WTC11 (cell line): Measurements from ENCODE around the gene KLRF1. TPM values are rescaled to one million over a fixed set of nuclear protein-coding genes. Genes with fewer than 3 reads are reported as not detected.

ENCODE experiments used
- ATAC-seq: fragments of 200-7000 bp; cut with Tn5 transposase; 2 replicates; pipeline ENCODE4 v1.10.0; 2021; ENCODE audit warnings: mild to moderate bottlenecking, moderate library complexity
- CTCF ChIA-PET: fragments of 300-600 bp; sonication (Branson Sonifier 250); formaldehyde crosslinking; loops from one replicate; lab custom pipeline; 2021; ENCODE audit warnings: antibody characterized with exemption; lab: Charles Lee
- POLR2A ChIA-PET: fragments of 350-600 bp; sonication (Branson Sonifier 250); formaldehyde crosslinking; loops from one replicate; lab custom pipeline; 2021; ENCODE audit warnings: antibody characterized with exemption; lab: Charles Lee
- DNase-seq: peaks from one replicate; pipeline ENCODE4 v3.0.0; 2021; ENCODE audit warnings: low spot score
- H3K27ac Mint-ChIP-seq: 2 replicates; pipeline ENCODE4 v1.8.0; 2021; ENCODE audit warnings: mixed read lengths
- H3K27me3 Mint-ChIP-seq: 2 replicates; pipeline ENCODE4 v1.8.0; 2021; ENCODE audit warnings: low read depth, mild to moderate bottlenecking, moderate library complexity, mixed read lengths
- H3K36me3 Mint-ChIP-seq: 2 replicates; pipeline ENCODE4 v1.8.0; 2021; ENCODE audit warnings: mixed read lengths
- H3K4me1 Mint-ChIP-seq: 2 replicates; pipeline ENCODE4 v1.8.0; 2022; ENCODE audit warnings: mixed read lengths
- H3K4me3 Mint-ChIP-seq: 2 replicates; pipeline ENCODE4 v1.8.0; 2021; ENCODE audit warnings: mild to moderate bottlenecking, moderate library complexity, mixed read lengths
- H3K9me3 Mint-ChIP-seq: 2 replicates; pipeline ENCODE4 v1.8.0; 2021; ENCODE audit warnings: mixed read lengths
- ATF1 ChIP-seq: sonication (generic); formaldehyde crosslinking; IDR thresholded peaks from 2 replicates; pipeline ENCODE4 v1.8.1; 2023; ENCODE audit warnings: mild to moderate bottlenecking, moderate library complexity, missing genetic modification reagents
- CBFB ChIP-seq: sonication (generic); formaldehyde crosslinking; IDR thresholded peaks from 2 replicates; pipeline ENCODE4 v1.8.1; 2022; ENCODE audit warnings: mild to moderate bottlenecking, low read depth, missing genetic modification reagents
- FOXK1 ChIP-seq: sonication (generic); formaldehyde crosslinking; IDR thresholded peaks from 2 replicates; pipeline ENCODE4 v1.8.0; 2022; ENCODE audit warnings: mild to moderate bottlenecking, moderate library complexity, missing genetic modification reagents
- KAT7 ChIP-seq: sonication (generic); formaldehyde crosslinking; IDR thresholded peaks from 2 replicates; pipeline ENCODE4 v1.8.1; 2023; ENCODE audit warnings: missing genetic modification reagents, mild to moderate bottlenecking, borderline replicate concordance
- MYBL2 ChIP-seq: sonication (generic); formaldehyde crosslinking; IDR thresholded peaks from 2 replicates; pipeline ENCODE4 v1.8.1; 2023; ENCODE audit warnings: mild to moderate bottlenecking, moderate library complexity, missing genetic modification reagents
- PRDM15 ChIP-seq: sonication (generic); formaldehyde crosslinking; IDR thresholded peaks from 2 replicates; pipeline ENCODE4 v1.8.0; 2022; ENCODE audit warnings: missing genetic modification reagents
- RELA ChIP-seq: sonication (generic); formaldehyde crosslinking; IDR thresholded peaks from 2 replicates; pipeline ENCODE4 v1.8.1; 2022; ENCODE audit warnings: missing genetic modification reagents, mild to moderate bottlenecking, borderline replicate concordance
- SP1 ChIP-seq: sonication (generic); formaldehyde crosslinking; conservative IDR thresholded peaks from 2 replicates; pipeline ENCODE4 v1.8.1; 2022; ENCODE audit warnings: missing genetic modification reagents
- TEAD1 ChIP-seq: sonication (generic); formaldehyde crosslinking; IDR thresholded peaks from 2 replicates; pipeline ENCODE4 v1.8.0; 2022; ENCODE audit warnings: mild to moderate bottlenecking, missing genetic modification reagents
- ZNF121 ChIP-seq: sonication (generic); formaldehyde crosslinking; IDR thresholded peaks from 2 replicates; pipeline ENCODE4 v1.8.0; 2023; ENCODE audit warnings: missing genetic modification reagents
- ZNF138 ChIP-seq: sonication (generic); formaldehyde crosslinking; conservative IDR thresholded peaks from 2 replicates; pipeline ENCODE4 v1.8.1; 2022; ENCODE audit warnings: mild to moderate bottlenecking, moderate library complexity, missing genetic modification reagents
- ZNF423 ChIP-seq: fragments of 250-450 bp; sonication (Bioruptor Pico); IDR thresholded peaks from 2 replicates; pipeline ENCODE4 v2.1.2; 2022; ENCODE audit warnings: mild to moderate bottlenecking, moderate library complexity
- total RNA-seq: library from RNA; stranded (reverse); gene quantifications from 3 replicates; pipeline ENCODE4 v1.2.3, GENCODE V29; 2021
- TF ChIP-seq, protein P1 (sequence below): sonication (generic); formaldehyde crosslinking; IDR thresholded peaks from 2 replicates; pipeline ENCODE4 v1.8.1; 2023; ENCODE audit warnings: mild to moderate bottlenecking, missing genetic modification reagents
- TF ChIP-seq, protein P2 (sequence below): sonication (generic); formaldehyde crosslinking; IDR thresholded peaks from 2 replicates; pipeline ENCODE4 v1.8.1; 2022; ENCODE audit warnings: mild to moderate bottlenecking, missing genetic modification reagents, moderate library complexity, borderline replicate concordance
- TF ChIP-seq, protein P3 (sequence below): sonication (generic); formaldehyde crosslinking; IDR thresholded peaks from 2 replicates; pipeline ENCODE4 v1.8.1; 2023; ENCODE audit warnings: mild to moderate bottlenecking, missing genetic modification reagents
- TF ChIP-seq, protein P4 (sequence below): sonication (generic); formaldehyde crosslinking; IDR thresholded peaks from 2 replicates; pipeline ENCODE4 v1.8.1; 2023; ENCODE audit warnings: mild to moderate bottlenecking, missing genetic modification reagents, borderline replicate concordance

KLRF1 gene
- total RNA-seq, 1 experiment from 2014 or later, result not detected

DNA sequence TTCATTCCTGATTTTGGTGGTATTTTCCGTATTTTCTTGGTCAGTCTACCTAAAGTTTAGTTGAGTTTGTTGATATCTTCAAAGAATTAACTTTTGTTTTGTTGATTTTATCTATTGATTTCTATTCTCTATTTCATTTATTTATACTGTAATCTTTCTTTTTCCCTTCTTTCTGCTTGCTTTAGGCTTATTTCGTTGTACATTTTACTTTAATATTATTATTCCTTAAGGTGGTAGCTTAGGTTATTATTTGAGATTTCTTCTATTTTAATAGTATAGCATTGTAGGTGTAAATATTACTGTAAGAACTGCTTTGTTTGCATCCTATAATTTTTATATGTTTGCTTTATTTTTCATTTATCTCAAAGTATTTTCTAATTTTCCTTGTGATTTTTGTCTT is 21.4 kb upstream of the KLRF1 start:
- ATAC-seq (no peak), DNase-seq (no peak)
- ChIA-PET POLR2A (no interaction called here), CTCF (interaction anchor here (1.0 to 1.6 kb wide), 3 partner anchors 55 to 63 kb away, joined by 3 to 5 read pairs (median 4); no protein-coding TSS in a partner anchor)
- no peaks in the 10 kb centered on the region for H3K36me3 Mint-ChIP-seq
- 0 out of 2 replicates have a peak, but pooled peaks cover 2% of the 10 kb centered on the region for H3K4me1 Mint-ChIP-seq
- TF ChIP-seq, protein P1, sequence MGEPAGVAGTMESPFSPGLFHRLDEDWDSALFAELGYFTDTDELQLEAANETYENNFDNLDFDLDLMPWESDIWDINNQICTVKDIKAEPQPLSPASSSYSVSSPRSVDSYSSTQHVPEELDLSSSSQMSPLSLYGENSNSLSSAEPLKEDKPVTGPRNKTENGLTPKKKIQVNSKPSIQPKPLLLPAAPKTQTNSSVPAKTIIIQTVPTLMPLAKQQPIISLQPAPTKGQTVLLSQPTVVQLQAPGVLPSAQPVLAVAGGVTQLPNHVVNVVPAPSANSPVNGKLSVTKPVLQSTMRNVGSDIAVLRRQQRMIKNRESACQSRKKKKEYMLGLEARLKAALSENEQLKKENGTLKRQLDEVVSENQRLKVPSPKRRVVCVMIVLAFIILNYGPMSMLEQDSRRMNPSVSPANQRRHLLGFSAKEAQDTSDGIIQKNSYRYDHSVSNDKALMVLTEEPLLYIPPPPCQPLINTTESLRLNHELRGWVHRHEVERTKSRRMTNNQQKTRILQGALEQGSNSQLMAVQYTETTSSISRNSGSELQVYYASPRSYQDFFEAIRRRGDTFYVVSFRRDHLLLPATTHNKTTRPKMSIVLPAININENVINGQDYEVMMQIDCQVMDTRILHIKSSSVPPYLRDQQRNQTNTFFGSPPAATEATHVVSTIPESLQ (CRISPR knock-in tag), result no peak
- no peak for TF ChIP-seq FOXK1
- TF ChIP-seq, protein P2, sequence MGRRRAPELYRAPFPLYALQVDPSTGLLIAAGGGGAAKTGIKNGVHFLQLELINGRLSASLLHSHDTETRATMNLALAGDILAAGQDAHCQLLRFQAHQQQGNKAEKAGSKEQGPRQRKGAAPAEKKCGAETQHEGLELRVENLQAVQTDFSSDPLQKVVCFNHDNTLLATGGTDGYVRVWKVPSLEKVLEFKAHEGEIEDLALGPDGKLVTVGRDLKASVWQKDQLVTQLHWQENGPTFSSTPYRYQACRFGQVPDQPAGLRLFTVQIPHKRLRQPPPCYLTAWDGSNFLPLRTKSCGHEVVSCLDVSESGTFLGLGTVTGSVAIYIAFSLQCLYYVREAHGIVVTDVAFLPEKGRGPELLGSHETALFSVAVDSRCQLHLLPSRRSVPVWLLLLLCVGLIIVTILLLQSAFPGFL, result no peak
- no peak for TF ChIP-seq ZNF121 (CRISPR knock-in tag)
- no peak for TF ChIP-seq ZNF138 (CRISPR knock-in tag)
- no peak for TF ChIP-seq PRDM15 (CRISPR knock-in tag)
- TF ChIP-seq MYBL2 (CRISPR knock-in tag), result no peak
- no peak for TF ChIP-seq TEAD1 (CRISPR knock-in tag)
- no peak for TF ChIP-seq KAT7 (CRISPR knock-in tag)
- H3K27ac Mint-ChIP-seq, result no peak overlapping the region
- no peaks in the 10 kb centered on the region; the same call in 1 of the 2 replicates for H3K27me3 Mint-ChIP-seq
- peaks cover 3% of the 10 kb centered on the region for H3K9me3 Mint-ChIP-seq
- H3K4me3 Mint-ChIP-seq, result no peak overlapping the region

- ATAC-seq (no peak), DNase-seq (no peak)
- H3K27ac Mint-ChIP-seq, result no peak overlapping the region
- no peaks in the 10 kb centered on the region for H3K9me3 Mint-ChIP-seq
- TF ChIP-seq ATF1 (no peak), ZNF423 (CRISPR knock-in tag) (no peak), CBFB (CRISPR knock-in tag) (no peak), SP1 (no peak), RELA (CRISPR knock-in tag) (no peak)
- TF ChIP-seq, protein P3, sequence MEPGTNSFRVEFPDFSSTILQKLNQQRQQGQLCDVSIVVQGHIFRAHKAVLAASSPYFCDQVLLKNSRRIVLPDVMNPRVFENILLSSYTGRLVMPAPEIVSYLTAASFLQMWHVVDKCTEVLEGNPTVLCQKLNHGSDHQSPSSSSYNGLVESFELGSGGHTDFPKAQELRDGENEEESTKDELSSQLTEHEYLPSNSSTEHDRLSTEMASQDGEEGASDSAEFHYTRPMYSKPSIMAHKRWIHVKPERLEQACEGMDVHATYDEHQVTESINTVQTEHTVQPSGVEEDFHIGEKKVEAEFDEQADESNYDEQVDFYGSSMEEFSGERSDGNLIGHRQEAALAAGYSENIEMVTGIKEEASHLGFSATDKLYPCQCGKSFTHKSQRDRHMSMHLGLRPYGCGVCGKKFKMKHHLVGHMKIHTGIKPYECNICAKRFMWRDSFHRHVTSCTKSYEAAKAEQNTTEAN, result no peak
- TF ChIP-seq, protein P2, result no peak
- TF ChIP-seq, protein P4, sequence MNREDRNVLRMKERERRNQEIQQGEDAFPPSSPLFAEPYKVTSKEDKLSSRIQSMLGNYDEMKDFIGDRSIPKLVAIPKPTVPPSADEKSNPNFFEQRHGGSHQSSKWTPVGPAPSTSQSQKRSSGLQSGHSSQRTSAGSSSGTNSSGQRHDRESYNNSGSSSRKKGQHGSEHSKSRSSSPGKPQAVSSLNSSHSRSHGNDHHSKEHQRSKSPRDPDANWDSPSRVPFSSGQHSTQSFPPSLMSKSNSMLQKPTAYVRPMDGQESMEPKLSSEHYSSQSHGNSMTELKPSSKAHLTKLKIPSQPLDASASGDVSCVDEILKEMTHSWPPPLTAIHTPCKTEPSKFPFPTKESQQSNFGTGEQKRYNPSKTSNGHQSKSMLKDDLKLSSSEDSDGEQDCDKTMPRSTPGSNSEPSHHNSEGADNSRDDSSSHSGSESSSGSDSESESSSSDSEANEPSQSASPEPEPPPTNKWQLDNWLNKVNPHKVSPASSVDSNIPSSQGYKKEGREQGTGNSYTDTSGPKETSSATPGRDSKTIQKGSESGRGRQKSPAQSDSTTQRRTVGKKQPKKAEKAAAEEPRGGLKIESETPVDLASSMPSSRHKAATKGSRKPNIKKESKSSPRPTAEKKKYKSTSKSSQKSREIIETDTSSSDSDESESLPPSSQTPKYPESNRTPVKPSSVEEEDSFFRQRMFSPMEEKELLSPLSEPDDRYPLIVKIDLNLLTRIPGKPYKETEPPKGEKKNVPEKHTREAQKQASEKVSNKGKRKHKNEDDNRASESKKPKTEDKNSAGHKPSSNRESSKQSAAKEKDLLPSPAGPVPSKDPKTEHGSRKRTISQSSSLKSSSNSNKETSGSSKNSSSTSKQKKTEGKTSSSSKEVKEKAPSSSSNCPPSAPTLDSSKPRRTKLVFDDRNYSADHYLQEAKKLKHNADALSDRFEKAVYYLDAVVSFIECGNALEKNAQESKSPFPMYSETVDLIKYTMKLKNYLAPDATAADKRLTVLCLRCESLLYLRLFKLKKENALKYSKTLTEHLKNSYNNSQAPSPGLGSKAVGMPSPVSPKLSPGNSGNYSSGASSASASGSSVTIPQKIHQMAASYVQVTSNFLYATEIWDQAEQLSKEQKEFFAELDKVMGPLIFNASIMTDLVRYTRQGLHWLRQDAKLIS, result no peak
- no peak overlapping the region for H3K4me3 Mint-ChIP-seq
- no peaks in the 10 kb centered on the region for H3K27me3 Mint-ChIP-seq
- POLR2A ChIA-PET, result no interaction called here
- CTCF ChIA-PET, result interaction anchor here (1.6 to 2.6 kb wide), 2 partner anchors 9 to 64 kb away, joined by 4 to 9 read pairs; no protein-coding TSS in a partner anchor
- 0 out of 2 replicates have a peak, but pooled peaks cover 2% of the 10 kb centered on the region for H3K4me1 Mint-ChIP-seq
- H3K36me3 Mint-ChIP-seq, result no peaks in the 10 kb centered on the region
Measured at GRCh38 chr12:9806714-9807113, 20.6 kb upstream of the KLRF1 start.
